Smooth muscle cell (in vitro differentiated cells): ENCODE measurements around the gene S100A1. TPM values are rescaled to one million over a fixed set of nuclear protein-coding genes. Genes with fewer than 3 reads are reported as not detected.
A peak's percentile ranks its signal among the peaks of the same experiment; 100 is the strongest.

Source experiments
- DNase-seq: peaks from one replicate; lab custom pipeline; 2025; ENCODE audit not compliant: unreplicated experiment; lab: John Stamatoyannopoulos, UW
- H2AFZ ChIP-seq: fragments of 200-600 bp; sonication (generic); 2 replicates; pipeline ENCODE4 v1.6.0; 2016; ENCODE audit warnings: antibody characterized with exemption, low read depth, mild to moderate bottlenecking
- H3F3A ChIP-seq: fragments of 200-600 bp; sonication (generic); 2 replicates; pipeline ENCODE4 v1.6.0; 2017; ENCODE audit warnings: antibody characterized with exemption, low read depth
- H3K27ac ChIP-seq: fragments of 200-600 bp; sonication (generic); 2 replicates; pipeline ENCODE4 v1.5.1; 2016; ENCODE audit warnings: low read depth, mild to moderate bottlenecking
- H3K27me3 ChIP-seq: fragments of 200-600 bp; sonication (generic); 2 replicates; pipeline ENCODE4 v1.6.1; 2016; ENCODE audit warnings: low read depth, mild to moderate bottlenecking
- H3K36me3 ChIP-seq: fragments of 200-600 bp; sonication (generic); 2 replicates; pipeline ENCODE4 v1.5.1; 2016; ENCODE audit warnings: low read depth
- H3K4me1 ChIP-seq: fragments of 200-600 bp; sonication (generic); 2 replicates; pipeline ENCODE4 v1.5.1; 2016; ENCODE audit warnings: low read depth
- H3K4me2 ChIP-seq: fragments of 200-600 bp; sonication (generic); 2 replicates; pipeline ENCODE4 v1.6.0; 2016; ENCODE audit warnings: mild to moderate bottlenecking
- H3K4me3 ChIP-seq: fragments of 200-600 bp; sonication (generic); 2 replicates; pipeline ENCODE4 v1.5.1; 2016; ENCODE audit warnings: mild to moderate bottlenecking
- H3K79me2 ChIP-seq: fragments of 200-600 bp; sonication (generic); 2 replicates; pipeline ENCODE4 v1.6.0; 2016; ENCODE audit warnings: low read depth, mild to moderate bottlenecking
- H3K9ac ChIP-seq: fragments of 200-600 bp; sonication (generic); 2 replicates; pipeline ENCODE4 v1.6.0; 2016; ENCODE audit warnings: low read depth
- H3K9me3 ChIP-seq: fragments of 200-600 bp; sonication (generic); replicated peaks from 2 replicates; pipeline ENCODE4 v1.5.1; 2016; ENCODE audit warnings: low read depth
- H4K20me1 ChIP-seq: fragments of 200-600 bp; sonication (generic); 2 replicates; pipeline ENCODE4 v1.6.0; 2016; ENCODE audit warnings: low read depth
- CTCF ChIP-seq: fragments of 200-600 bp; sonication (generic); IDR thresholded peaks from 2 replicates; pipeline ENCODE4 v1.5.1; 2017; ENCODE audit warnings: borderline replicate concordance, mild to moderate bottlenecking, antibody characterized with exemption; ENCODE audit not compliant: insufficient read depth, poor library complexity, severe bottlenecking
- WGBS: methylation state at CpG from one replicate; pipeline ENCODE4 v1.1.7; 2016; ENCODE audit warnings: low lambda C conversion rate; 5-methylcytosine and 5-hydroxymethylcytosine counted together
- polyA plus RNA-seq: library from polyadenylated mRNA; unstranded; fragments of >200 nt; fragmentation: Nextera tagmentation; extraction: Ambion mirVana; gene quantifications from 2 replicates; pipeline ENCODE4 v1.2.1, GENCODE V29; 2016
- total RNA-seq: library from RNA; depleted of rRNA; stranded (reverse); fragments of >200 nt; gene quantifications from 2 replicates; pipeline ENCODE4 v1.2.3, GENCODE V29; 2014

Gene S100A1
- total and polyA plus RNA-seq, 2 experiments from 2014 or later: 1.0 to 8.3 TPM

- TF ChIP-seq CTCF: no peak
- H3K4me2 ChIP-seq: no peak overlapping the region
- H3K36me3 ChIP-seq: no peaks in the 10 kb centered on the region
- H3K4me1 ChIP-seq: peaks cover 29% of the 10 kb centered on the region
- no peak overlapping the region for H3K4me3 ChIP-seq
- H3K27ac ChIP-seq: no peak overlapping the region
- 93% methylated on average over 6 of the region's 7 CpGs for WGBS
- H3F3A ChIP-seq: peaks cover 8% of the 10 kb centered on the region
- no peaks in the 10 kb centered on the region for H4K20me1 ChIP-seq
- H2AFZ ChIP-seq: no peak overlapping the region
- H3K79me2 ChIP-seq: peaks cover 33% of the 10 kb centered on the region
- no peak overlapping the region for H3K9ac ChIP-seq
- no peak for DNase-seq
- H3K9me3 ChIP-seq: no peaks in the 10 kb centered on the region
- no peaks in the 10 kb centered on the region for H3K27me3 ChIP-seq
Measured at GRCh38 chr1:153614906-153615305, 13.3 kb upstream of the S100A1 start.

- Histone ChIP-seq H3K4me1 (peaks cover 24% of the 10 kb centered on the region), H3K4me3 (peak overlapping the region; percentile 39), H3K79me2 (peaks cover 30% of the 10 kb centered on the region), H3K9ac (no peak overlapping the region), H3K27me3 (no peaks in the 10 kb centered on the region), H3K4me2 (peak overlapping the region; percentile 11), H3K9me3 (no peaks in the 10 kb centered on the region), H2AFZ (no peak overlapping the region), H4K20me1 (no peaks in the 10 kb centered on the region), H3K36me3 (no peaks in the 10 kb centered on the region), H3F3A (peaks cover 4% of the 10 kb centered on the region), H3K27ac (no peak overlapping the region)
- no peak for TF ChIP-seq CTCF
- 87% methylated on average over 2 of the region's 2 CpGs for WGBS
- no peak for DNase-seq
Measured at GRCh38 chr1:153615406-153615805, 12.8 kb upstream of the S100A1 start.

- Histone ChIP-seq H3K9me3 (no peaks in the 10 kb centered on the region), H3K4me3 (peak within 1 kb of the TSS; percentile 39), H4K20me1 (no peaks in the 10 kb centered on the region), H3K27me3 (no peaks in the 10 kb centered on the region), H3F3A (no peaks in the 10 kb centered on the region), H3K79me2 (peaks cover 23% of the 10 kb centered on the region), H3K27ac (no peak within 1 kb of the TSS), H3K36me3 (no peaks in the 10 kb centered on the region), H2AFZ (no peak within 1 kb of the TSS), H3K4me2 (peak within 1 kb of the TSS; percentile 11), H3K9ac (no peak within 1 kb of the TSS), H3K4me1 (peaks cover 18% of the 10 kb centered on the region)
- no peak for TF ChIP-seq CTCF
- WGBS: 76% methylated on average over 10 of the region's 10 CpGs
- no peak for DNase-seq
Measured at GRCh38 chr1:153616144-153616916, 11.9 kb upstream of the S100A1 start, which contains the start of gene S100A14. Gene S100A14, minus strand, starts transcription at chr1:153616325. Its CDS starts 467 bp downstream, at chr1:153615858.

GRCh38 chr1:153616917-153617311 is 11.3 kb upstream of the S100A1 start:
- Histone ChIP-seq H3F3A (no peaks in the 10 kb centered on the region), H3K79me2 (peaks cover 17% of the 10 kb centered on the region), H2AFZ (no peak overlapping the region), H3K4me3 (no peak overlapping the region), H4K20me1 (no peaks in the 10 kb centered on the region), H3K4me2 (no peak overlapping the region), H3K27ac (no peak overlapping the region), H3K9ac (no peak overlapping the region), H3K4me1 (peaks cover 14% of the 10 kb centered on the region), H3K27me3 (no peaks in the 10 kb centered on the region), H3K36me3 (no peaks in the 10 kb centered on the region), H3K9me3 (no peaks in the 10 kb centered on the region)
- DNase-seq: no peak
- 93% methylated on average over 5 of the region's 5 CpGs for WGBS
- no peak for TF ChIP-seq CTCF
